PC-9 (cell line): ENCODE measurements around the gene PARS2.

ENCODE experiments used
- EZH2 ChIP-seq: fragments of 200-600 bp; sonication (generic); IDR thresholded peaks from 2 replicates; pipeline ENCODE4 v1.8.0; 2017; ENCODE audit warnings: antibody characterized with exemption, low read depth
- TF ChIP-seq, protein P1 (sequence below): fragments of 200-600 bp; sonication (generic); conservative IDR thresholded peaks from 2 replicates; pipeline ENCODE4 v1.6.1; 2017; ENCODE audit warnings: mixed run types, antibody characterized with exemption, mild to moderate bottlenecking, moderate library complexity

DNA sequence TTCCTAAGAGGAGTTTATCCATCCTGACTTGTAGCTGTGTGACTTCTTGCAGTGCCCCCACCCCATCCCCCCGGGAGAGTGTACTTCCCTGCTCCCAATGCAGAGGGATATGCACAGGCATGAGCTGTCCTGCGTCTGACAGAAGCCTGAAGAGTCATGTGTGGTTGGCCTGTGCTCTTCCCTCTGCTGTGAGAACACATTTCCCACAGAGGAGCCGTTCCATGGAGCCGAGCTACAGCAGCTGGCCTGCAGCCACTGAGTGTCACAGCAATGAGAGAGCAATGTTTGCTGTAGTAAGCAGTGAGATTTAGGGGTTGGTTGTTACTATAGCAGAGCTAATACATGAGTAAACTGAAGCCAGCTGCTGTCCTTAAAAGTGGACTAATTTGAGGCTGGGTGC lies 22.0 kb downstream of the PARS2 start:
- TF ChIP-seq, protein P1, sequence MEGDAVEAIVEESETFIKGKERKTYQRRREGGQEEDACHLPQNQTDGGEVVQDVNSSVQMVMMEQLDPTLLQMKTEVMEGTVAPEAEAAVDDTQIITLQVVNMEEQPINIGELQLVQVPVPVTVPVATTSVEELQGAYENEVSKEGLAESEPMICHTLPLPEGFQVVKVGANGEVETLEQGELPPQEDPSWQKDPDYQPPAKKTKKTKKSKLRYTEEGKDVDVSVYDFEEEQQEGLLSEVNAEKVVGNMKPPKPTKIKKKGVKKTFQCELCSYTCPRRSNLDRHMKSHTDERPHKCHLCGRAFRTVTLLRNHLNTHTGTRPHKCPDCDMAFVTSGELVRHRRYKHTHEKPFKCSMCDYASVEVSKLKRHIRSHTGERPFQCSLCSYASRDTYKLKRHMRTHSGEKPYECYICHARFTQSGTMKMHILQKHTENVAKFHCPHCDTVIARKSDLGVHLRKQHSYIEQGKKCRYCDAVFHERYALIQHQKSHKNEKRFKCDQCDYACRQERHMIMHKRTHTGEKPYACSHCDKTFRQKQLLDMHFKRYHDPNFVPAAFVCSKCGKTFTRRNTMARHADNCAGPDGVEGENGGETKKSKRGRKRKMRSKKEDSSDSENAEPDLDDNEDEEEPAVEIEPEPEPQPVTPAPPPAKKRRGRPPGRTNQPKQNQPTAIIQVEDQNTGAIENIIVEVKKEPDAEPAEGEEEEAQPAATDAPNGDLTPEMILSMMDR = no peak
- TF ChIP-seq EZH2 = no peak
